ENCODE measurements around the gene RPS6KC1.

DNA sequence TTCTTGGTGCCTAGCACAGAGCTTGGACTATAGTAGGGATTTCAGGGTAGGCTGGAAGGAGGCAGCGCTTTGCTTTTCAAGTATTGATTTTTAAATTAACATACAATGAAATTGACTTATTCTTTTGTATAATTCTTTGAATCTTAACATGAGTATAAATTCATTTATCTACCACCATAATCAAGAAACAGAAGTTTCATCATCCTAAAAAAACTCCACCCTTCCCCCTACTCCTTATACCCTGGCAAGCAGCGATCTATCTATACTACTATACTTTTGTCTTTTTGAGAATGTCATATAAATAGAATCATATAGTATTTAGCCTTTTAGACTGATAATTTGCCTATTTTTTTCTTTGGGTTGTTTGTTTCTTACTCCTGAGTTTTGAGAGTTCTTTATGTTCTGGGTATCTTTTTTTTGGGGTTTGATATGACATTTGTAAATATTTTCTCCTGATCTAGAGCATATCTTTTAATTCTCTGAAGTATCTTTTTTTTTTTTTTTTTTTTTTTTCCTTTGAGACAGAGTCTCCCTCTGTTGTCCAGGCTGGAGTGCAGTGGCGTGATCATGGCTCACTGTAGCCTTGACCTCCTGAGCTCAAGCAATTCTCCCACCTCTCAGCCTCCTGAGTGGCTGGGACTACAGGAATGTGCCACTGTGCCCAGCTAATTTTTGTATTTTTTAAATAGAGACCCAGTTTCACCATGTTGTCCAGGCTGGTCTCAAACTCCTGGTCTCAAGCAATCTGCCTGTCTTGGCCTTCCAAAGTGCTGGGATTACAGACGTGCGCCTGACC is 6.4 kb downstream of the RPS6KC1 start:
- TF ChIP-seq, protein P1, sequence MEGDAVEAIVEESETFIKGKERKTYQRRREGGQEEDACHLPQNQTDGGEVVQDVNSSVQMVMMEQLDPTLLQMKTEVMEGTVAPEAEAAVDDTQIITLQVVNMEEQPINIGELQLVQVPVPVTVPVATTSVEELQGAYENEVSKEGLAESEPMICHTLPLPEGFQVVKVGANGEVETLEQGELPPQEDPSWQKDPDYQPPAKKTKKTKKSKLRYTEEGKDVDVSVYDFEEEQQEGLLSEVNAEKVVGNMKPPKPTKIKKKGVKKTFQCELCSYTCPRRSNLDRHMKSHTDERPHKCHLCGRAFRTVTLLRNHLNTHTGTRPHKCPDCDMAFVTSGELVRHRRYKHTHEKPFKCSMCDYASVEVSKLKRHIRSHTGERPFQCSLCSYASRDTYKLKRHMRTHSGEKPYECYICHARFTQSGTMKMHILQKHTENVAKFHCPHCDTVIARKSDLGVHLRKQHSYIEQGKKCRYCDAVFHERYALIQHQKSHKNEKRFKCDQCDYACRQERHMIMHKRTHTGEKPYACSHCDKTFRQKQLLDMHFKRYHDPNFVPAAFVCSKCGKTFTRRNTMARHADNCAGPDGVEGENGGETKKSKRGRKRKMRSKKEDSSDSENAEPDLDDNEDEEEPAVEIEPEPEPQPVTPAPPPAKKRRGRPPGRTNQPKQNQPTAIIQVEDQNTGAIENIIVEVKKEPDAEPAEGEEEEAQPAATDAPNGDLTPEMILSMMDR (IDR thresholded peaks at IDR 0.05), result no peak
- TF ChIP-seq POLR2A (IDR thresholded peaks at IDR 0.05), result no peak
